ENCODE data around the gene CDS1.
"Not testable (repeated sequence)": the region's sequence is repeated elsewhere in the genome, so short reads cannot be mapped to it uniquely, and the experiment has no call there.

CDS1 gene

GRCh38 chr4:84673475-84674240 lies 90.7 kb downstream of the CDS1 start:
- DNase-seq (ENCODE audit: low read depth), result no peak

GRCh38 chr4:84677093-84677492 lies 94.2 kb downstream of the CDS1 start:
- DNase-seq (ENCODE audit: low read depth), result no peak

- no peak for DNase-seq (ENCODE audit: low read depth)
These were observed 95.1 kb downstream of the CDS1 start for GRCh38 chr4:84677995-84678394.

GRCh38 chr4:84678976-84679744 lies 96.2 kb downstream of the CDS1 start:
- no peak for DNase-seq (ENCODE audit: low read depth)

GRCh38 chr4:84680956-84681355 lies 98.0 kb downstream of the CDS1 start:
- DNase-seq (ENCODE audit: low read depth), result no peak

- DNase-seq (ENCODE audit: low read depth), result no peak
These were observed 98.8 kb downstream of the CDS1 start for GRCh38 chr4:84681486-84682274.

- DNase-seq (ENCODE audit: low read depth), result not testable (repeated sequence)
These were observed 99.7 kb downstream of the CDS1 start for GRCh38 chr4:84682661-84683060.

GRCh38 chr4:84683064-84683850 lies 100.3 kb downstream of the CDS1 start:
- DNase-seq (ENCODE audit: low read depth), result no peak

GRCh38 chr4:84684361-84684760 lies 101.4 kb downstream of the CDS1 start:
- no peak for DNase-seq (ENCODE audit: low read depth)

GRCh38 chr4:84685105-84685504 lies 102.2 kb downstream of the CDS1 start:
- no peak for DNase-seq (ENCODE audit: low read depth)

GRCh38 chr4:84688605-84689004 lies 105.7 kb downstream of the CDS1 start:
- no peak for DNase-seq (ENCODE audit: low read depth)

- no peak for DNase-seq (ENCODE audit: low read depth)
These were observed 106.3 kb downstream of the CDS1 start for GRCh38 chr4:84689197-84689596.

- DNase-seq (ENCODE audit: low read depth), result no peak
These were observed 107.6 kb downstream of the CDS1 start for GRCh38 chr4:84690481-84690880.

GRCh38 chr4:84691170-84691691 lies 108.3 kb downstream of the CDS1 start:
- no peak for DNase-seq (ENCODE audit: low read depth)

GRCh38 chr4:84691800-84692199 lies 108.9 kb downstream of the CDS1 start:
- DNase-seq (ENCODE audit: low read depth), result no peak

GRCh38 chr4:84697159-84697558 lies 114.2 kb downstream of the CDS1 start:
- no peak for DNase-seq (ENCODE audit: low read depth)

GRCh38 chr4:84697615-84698201 lies 114.8 kb downstream of the CDS1 start:
- no peak for DNase-seq (ENCODE audit: low read depth)

GRCh38 chr4:84699001-84699671 lies 116.2 kb downstream of the CDS1 start:
- DNase-seq (ENCODE audit: low read depth), result no peak

All from T-helper 22 cell (primary cell).